Tongue (tissue), 2 donors: Measurements from ENCODE around the gene CAPG. TPM values are rescaled to one million over a fixed set of nuclear protein-coding genes. Genes with fewer than 3 reads are reported as not detected.
A peak's percentile ranks its signal among the peaks of the same experiment; 100 is the strongest.

Experiments
- DNase-seq: peaks from one replicate; pipeline ENCODE4 v3.0.0-alpha.2; 2015
- total RNA-seq: library from RNA; depleted of rRNA; stranded (reverse); fragments of >200 nt; gene quantifications from one replicate; pipeline ENCODE4 v1.2.3, GENCODE V29; 2014

The CAPG gene
- total RNA-seq, 1 donor from 2014 or later: 61.2 TPM

- no peak for DNase-seq
Measured at GRCh38 chr2:85438201-85439024, 28.2 kb upstream of the CAPG start.

DNA sequence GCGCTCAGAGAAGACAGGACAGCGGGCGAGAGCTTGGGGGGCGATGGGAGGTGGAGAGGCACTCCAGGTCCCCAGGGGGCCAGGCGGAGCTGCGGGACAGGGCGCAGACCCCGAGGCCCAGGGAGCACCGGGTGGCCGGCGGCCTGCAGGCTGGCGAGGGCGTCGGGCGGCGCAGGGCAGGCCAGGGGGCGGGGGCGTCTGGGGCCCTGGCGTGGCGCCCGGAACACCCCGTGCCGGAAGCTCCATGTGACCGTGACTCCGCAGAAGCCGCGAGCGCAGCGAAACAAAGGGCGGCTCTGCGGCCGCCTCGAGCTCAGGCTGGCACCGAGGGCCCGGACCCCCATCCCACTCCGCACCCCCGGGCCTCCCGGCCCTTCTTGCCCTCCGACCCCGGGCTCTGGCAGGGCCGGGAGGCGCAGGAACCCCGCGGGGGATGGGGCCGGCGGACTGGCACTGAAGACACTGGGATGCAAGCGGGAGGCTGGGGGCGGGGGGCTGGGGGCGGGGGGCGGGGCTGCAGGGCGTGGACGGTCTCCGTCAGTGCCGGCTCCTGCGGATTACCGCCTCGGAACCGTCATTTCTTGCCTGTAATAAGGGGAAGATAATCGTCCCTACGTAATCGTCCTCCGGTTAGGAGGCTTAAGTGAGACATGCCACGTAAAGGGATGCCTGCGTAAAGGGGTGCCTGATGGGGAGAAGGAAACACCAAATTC lies 27.5 kb upstream of the CAPG start:
- DNase-seq: peak; percentile 91

- DNase-seq: no peak
Measured at GRCh38 chr2:85436836-85437487, 26.8 kb upstream of the CAPG start.

- DNase-seq: no peak
Measured at GRCh38 chr2:85435981-85436835, 26.0 kb upstream of the CAPG start.

DNA sequence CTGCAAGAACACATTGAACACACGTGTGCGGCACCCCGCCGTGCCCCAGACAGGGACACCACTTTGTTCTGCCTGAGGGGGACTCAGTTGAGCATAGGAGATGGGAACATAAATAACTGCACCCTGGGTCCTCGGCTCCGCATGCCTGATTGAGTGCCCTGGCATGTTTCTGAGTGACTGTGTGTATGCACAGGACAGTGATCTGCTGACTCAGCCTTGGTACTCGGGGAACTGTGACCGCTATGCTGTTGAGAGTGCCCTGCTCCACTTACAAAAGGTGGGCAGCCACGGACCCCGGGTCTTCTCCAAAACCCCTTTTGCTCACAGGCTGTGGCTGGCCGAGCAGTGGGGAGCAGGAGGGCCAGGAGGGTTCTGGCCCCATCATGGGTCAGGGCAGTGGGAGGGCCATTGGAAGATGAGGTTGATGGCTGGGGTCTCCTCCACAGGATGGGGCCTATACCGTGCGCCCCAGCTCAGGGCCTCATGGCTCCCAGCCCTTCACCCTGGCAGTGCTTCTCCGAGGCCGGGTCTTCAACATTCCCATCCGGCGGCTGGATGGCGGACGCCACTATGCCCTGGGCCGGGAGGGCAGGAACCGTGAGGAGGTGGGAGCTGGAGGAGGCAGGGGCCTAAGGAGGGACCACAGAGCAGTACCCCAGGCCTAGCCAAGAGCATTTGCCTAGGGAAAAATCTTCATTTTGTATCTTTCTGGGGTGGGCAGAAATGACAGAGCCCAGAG lies 25.2 kb upstream of the CAPG start:
- DNase-seq: no peak

GRCh38 chr2:85434696-85435095 lies 24.5 kb upstream of the CAPG start:
- no peak for DNase-seq

- DNase-seq: peak; percentile 98
Measured at GRCh38 chr2:85433511-85434089, 23.4 kb upstream of the CAPG start.

DNA sequence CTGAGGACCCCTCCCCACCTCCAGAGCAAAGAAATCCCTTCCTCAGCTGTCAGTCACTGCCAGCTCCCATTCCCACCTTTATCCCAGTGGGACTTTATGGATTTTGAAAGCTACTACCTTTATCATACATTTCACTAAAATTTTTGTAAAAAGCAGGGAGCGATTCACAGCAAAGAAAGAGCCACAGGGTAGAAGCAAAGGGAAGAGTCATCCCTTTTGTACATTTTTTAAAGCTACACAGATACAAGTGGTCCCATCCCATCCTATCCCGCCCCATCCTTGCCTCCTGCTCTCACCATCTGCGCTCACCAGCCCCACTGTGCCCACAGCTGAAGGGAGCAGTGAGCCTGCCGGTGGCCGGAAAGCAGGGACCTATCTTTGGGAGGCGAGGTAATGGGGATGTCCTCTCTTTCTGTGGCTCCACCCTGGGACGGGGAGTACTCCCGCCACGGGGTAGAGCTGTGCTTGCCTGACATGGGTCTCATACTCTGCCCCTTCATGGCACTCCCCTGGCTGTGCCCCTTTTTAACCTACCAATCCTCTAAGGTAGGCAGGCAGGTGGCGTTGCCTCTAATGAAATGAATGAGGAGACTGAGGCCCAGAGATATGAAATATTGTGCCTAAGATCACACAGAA lies 21.5 kb upstream of the CAPG start:
- DNase-seq: no peak

GRCh38 chr2:85430752-85431569 lies 20.8 kb upstream of the CAPG start:
- peak; percentile 95 for DNase-seq

GRCh38 chr2:85429924-85430289 lies 19.7 kb upstream of the CAPG start:
- no peak for DNase-seq

- DNase-seq: no peak
Measured at GRCh38 chr2:85429213-85429923, 19.2 kb upstream of the CAPG start.

DNA sequence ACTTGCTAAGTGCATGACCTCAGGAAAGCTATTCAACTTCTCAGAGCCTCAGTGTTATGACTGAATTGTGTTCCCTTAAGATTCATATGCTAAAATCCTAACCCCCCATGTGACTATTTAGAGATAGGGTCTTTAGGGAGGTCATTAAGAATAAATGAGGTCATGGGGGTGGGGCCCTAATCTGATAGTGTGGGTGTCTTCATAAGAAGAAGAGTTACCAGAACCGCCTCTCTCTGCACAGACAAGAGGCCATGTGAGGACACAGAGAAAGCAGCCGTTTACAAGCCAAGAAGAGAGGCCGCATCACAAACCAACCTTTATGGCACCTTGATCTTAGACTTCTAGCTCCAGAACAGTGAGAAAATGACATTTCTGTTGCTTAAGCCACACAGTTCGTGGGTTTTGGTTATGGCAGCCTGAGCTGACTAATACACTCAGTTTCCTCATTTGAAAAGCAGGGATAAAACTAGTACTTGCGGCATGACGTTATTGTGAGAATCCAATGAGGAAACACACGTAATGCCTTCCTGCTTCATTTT lies 18.2 kb upstream of the CAPG start:
- no peak for DNase-seq

- no peak for DNase-seq
Measured at GRCh38 chr2:85427300-85427835, 17.2 kb upstream of the CAPG start.

- DNase-seq: no peak
Measured at GRCh38 chr2:85425588-85425987, 15.4 kb upstream of the CAPG start.

DNA sequence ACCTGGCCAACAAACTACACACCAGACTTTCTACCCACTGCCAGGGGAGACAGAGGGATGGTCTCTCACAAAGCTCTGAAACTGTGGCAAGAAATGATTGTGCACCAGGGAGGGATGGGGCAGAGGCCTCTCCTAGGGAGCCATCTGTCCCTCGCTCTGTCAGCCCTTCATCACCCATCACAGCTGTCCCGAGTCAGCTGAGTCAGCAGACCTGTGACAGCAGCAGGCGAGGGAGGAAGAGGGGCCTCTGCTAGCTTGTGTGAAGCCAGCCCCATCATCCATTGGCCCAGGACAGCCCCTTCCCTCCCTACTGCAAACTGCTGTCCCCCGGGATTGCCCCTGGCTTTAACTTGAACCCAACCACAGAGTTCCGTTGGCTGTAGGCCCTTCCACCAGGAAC lies 13.4 kb upstream of the CAPG start:
- peak; percentile 66 for DNase-seq

- no peak for DNase-seq
Measured at GRCh38 chr2:85422072-85422457, 11.9 kb upstream of the CAPG start.

- DNase-seq: no peak
Measured at GRCh38 chr2:85421260-85422071, 11.3 kb upstream of the CAPG start.
